Left lung (tissue), 10 donors: ENCODE data around the gene PDE10A. TPM values are rescaled to one million over a fixed set of nuclear protein-coding genes. Genes with fewer than 3 reads are reported as not detected.
"Not testable (repeated sequence)": the region's sequence is repeated elsewhere in the genome, so short reads cannot be mapped to it uniquely, and the experiment has no call there.

Source experiments
- ATAC-seq: fragments of 200-7000 bp; cut with Tn5 transposase; one replicate; pipeline ENCODE4 v1.9.1; 2020; ENCODE audit warnings: moderate library complexity
- DNase-seq, 4 donors: peaks; one replicate each; pipeline ENCODE4 v3.0.0-alpha.2; 2013 to 2020
- H3K27ac ChIP-seq, 2 donors: fragments of 200-600 bp; sonication (generic) in 1 of 2; one replicate each; pipeline versions ENCODE4 v1.5.0 to v1.8.0; 2020 to 2021
- H3K27me3 ChIP-seq, 2 donors: fragments of 200-600 bp; sonication (generic) in 1 of 2; one replicate each; pipeline versions ENCODE4 v1.5.0 to v1.8.0; 2020 to 2021
- H3K36me3 ChIP-seq, 2 donors: fragments of 200-600 bp; sonication (generic) in 1 of 2; one replicate each; pipeline versions ENCODE4 v1.5.0 to v1.8.0; 2020 to 2021
- H3K4me1 ChIP-seq, 2 donors: fragments of 200-600 bp; one replicate each; pipeline ENCODE4 v1.8.0; 2021
- H3K4me3 ChIP-seq, 2 donors: fragments of 200-600 bp; sonication (generic) in 1 of 2; one replicate each; pipeline versions ENCODE4 v1.5.0 to v1.8.0; 2020 to 2021; ENCODE audit warnings: mild to moderate bottlenecking in 1 of 2
- H3K9me3 ChIP-seq, 2 donors: fragments of 200-600 bp; sonication (generic) in 1 of 2; one replicate each; pipeline versions ENCODE4 v1.5.0 to v1.8.0; 2020 to 2021
- intact Hi-C, 2 donors: fragments of 100-400 bp; cut with DNase I; formaldehyde crosslinking; loops; one replicate each; pipeline versions ENCODE4 v1.11.2 to v1.14.2; 2022
- polyA plus RNA-seq, 6 donors: library from polyadenylated mRNA; unstranded; fragments of 120-200 nt; gene quantifications; one replicate each; pipeline ENCODE4 v1.2.1, GENCODE V29; 2013; ENCODE audit not compliant: insufficient read length in 6 of 6
- total RNA-seq, 2 donors: library from RNA; stranded (reverse); fragmentation: NEBNext Ultra II Directional; extraction: Animal tissue kit (Norgen Biotek cat#: 25700); gene quantifications; one replicate each; pipeline ENCODE4 v1.2.1, GENCODE V29; 2021
- TF ChIP-seq, protein P1 (sequence below), 2 donors: fragments of 200-600 bp; sonication (generic) in 1 of 2; IDR thresholded peaks; one replicate each; pipeline versions ENCODE4 v1.5.0 to v1.8.0; 2021; ENCODE audit warnings: antibody characterized with exemption in 2 of 2
- donor health status: DM: no; HTN: yes; CAD: no.
- donor health status: DM: no; HTN: no; CAD: no.

The PDE10A gene
- total and polyA plus RNA-seq, 8 donors, result 1.3 to 10.0 (median 8.2) TPM

DNA sequence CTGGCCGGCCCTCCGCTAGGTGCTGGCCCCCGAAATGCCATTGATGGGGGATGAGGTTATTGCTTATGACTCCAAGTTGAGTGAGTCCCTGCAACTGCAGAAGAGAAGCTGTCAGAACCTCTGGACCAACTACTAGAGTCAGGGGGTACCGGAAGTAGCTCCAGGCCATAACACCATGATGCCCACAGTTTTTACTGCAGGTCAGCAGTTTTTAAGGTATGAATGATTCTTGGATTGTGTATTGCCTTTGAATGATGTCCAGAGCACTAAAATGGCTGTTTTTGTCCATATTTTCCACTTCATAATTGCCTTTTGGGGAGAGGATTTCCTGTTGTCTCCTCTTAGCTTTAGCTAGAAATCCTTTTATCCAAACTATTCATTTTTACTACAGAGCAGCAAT, 148.4 kb downstream of the PDE10A start:
- no peak overlapping the region for H3K4me3 ChIP-seq
- no peaks in the 10 kb centered on the region for H3K9me3 ChIP-seq
- TF ChIP-seq, protein P1, sequence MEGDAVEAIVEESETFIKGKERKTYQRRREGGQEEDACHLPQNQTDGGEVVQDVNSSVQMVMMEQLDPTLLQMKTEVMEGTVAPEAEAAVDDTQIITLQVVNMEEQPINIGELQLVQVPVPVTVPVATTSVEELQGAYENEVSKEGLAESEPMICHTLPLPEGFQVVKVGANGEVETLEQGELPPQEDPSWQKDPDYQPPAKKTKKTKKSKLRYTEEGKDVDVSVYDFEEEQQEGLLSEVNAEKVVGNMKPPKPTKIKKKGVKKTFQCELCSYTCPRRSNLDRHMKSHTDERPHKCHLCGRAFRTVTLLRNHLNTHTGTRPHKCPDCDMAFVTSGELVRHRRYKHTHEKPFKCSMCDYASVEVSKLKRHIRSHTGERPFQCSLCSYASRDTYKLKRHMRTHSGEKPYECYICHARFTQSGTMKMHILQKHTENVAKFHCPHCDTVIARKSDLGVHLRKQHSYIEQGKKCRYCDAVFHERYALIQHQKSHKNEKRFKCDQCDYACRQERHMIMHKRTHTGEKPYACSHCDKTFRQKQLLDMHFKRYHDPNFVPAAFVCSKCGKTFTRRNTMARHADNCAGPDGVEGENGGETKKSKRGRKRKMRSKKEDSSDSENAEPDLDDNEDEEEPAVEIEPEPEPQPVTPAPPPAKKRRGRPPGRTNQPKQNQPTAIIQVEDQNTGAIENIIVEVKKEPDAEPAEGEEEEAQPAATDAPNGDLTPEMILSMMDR (IDR thresholded peaks at IDR 0.05), result no peak
- H3K4me1 ChIP-seq, result no peaks in the 10 kb centered on the region
- H3K36me3 ChIP-seq, result no peaks in the 10 kb centered on the region
- DNase-seq, result peak in 1 of 4 donors; percentile 34
- no peaks in the 10 kb centered on the region for H3K27me3 ChIP-seq
- ATAC-seq, result no peak
- intact Hi-C loops, result no loop called here
- no peak overlapping the region for H3K27ac ChIP-seq

DNA sequence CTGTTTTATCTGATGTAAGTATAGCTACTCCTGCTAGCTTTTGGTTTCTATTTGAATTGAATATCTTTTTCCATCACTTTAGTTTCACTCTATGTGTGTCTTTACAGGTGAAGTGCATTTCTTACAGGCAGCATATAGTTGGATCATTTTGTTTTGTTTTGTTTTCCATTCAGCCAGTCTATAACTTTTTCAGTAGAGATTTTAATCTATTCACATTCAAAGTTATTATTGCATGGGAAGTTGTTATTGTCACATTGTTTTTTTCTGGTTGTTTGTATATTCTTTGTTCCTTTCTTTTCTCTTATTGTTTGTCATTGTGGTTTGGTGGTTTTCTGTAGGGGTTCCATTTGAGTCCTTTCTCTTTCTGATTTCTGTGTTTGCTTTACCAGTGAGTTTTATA, 151.2 kb downstream of the PDE10A start:
- ATAC-seq, result no peak
- DNase-seq, result no peak
- H3K36me3 ChIP-seq, result no peaks in the 10 kb centered on the region
- intact Hi-C loops, result no loop called here
- no peaks in the 10 kb centered on the region for H3K4me1 ChIP-seq
- H3K4me3 ChIP-seq, result no peak overlapping the region
- H3K9me3 ChIP-seq, result no peaks in the 10 kb centered on the region
- no peaks in the 10 kb centered on the region for H3K27me3 ChIP-seq
- no peak overlapping the region for H3K27ac ChIP-seq
- TF ChIP-seq, protein P1 (IDR thresholded peaks at IDR 0.05), result no peak

DNA sequence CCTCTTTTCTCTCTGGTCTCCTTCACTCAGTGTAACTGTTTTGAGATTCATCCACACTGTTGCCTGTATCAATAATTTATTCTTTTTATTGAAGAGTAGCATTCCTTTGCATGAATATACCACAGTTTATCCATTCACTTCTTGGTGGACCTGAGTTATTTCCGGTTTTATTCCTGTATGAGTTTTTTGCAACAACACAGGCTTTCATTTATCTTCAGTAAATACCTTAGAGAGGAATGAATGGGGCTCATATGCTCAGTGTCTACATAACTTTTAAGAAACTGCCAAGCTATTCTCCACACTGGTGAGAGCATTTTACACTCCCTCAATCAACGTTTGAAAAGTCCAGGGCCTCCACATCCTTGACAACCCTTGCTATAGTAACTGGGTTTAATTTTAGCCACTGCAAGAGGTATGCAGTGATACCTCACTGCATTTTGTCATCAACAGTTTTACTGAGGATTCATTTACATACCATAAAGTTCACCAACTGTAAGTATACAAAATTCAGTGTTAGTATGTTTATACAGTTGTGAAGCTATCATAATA, 154.6 kb downstream of the PDE10A start:
- no peaks in the 10 kb centered on the region for H3K4me1 ChIP-seq
- H3K36me3 ChIP-seq, result no peaks in the 10 kb centered on the region
- no peaks in the 10 kb centered on the region for H3K9me3 ChIP-seq
- intact Hi-C loops, result no loop called here
- DNase-seq (no peak), ATAC-seq (no peak)
- H3K27ac ChIP-seq, result no peak overlapping the region
- no peaks in the 10 kb centered on the region for H3K27me3 ChIP-seq
- TF ChIP-seq, protein P1 (IDR thresholded peaks at IDR 0.05), result no peak
- no peak overlapping the region for H3K4me3 ChIP-seq

DNA sequence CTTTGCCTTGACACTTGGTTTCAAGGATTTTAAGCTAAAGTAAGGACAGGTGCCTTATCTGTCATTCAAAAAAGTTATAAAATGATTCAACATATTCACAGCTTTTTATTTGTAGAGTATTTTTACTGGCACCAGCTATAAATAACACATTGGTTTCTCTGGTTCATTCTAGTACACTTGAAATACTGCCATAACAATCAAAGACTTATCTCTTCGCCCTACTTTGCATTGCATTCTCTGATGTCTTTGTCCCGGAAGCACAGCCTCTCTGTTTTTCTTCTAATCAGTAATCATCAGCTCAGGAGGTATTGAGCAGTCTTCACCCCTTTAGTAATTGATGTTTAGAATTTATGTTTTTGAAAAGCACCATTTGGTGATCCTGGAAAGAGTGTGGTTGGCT, 156.4 kb downstream of the PDE10A start:
- no peak for ATAC-seq
- no peak overlapping the region for H3K27ac ChIP-seq
- TF ChIP-seq, protein P1 (IDR thresholded peaks at IDR 0.05), result no peak

DNA sequence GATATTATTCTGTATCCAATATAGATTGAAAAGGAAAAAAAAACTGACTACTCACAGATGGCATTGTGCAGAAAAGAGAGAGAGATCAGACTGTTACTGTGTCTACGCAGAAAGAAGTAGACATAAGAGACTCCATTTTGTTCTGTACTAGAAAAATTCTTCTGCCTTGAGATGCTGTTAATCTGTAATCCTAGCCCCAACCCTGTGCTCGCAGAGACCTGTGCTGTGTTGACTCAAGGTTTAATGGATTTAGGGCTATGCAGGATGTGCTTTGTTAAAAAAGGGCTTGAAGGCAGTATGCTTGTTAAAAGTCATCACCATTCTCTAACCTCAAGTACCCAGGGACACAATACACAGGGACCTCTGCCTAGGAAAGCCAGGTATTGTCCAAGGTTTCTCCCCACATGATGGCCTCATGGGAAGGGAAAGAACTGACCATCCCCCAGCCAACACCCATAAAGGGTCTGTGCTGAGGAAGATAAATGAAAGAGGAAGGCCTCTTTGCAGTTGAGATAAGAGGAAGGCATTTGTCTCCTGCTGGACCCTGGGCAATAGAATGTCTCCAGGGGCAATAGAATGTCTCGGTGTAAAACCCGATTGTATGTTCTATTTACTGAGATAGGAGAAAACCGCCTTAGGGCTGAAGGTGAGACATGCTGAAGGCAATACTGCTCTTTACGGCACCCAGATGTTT, 162.7 kb downstream of the PDE10A start:
- H3K27me3 ChIP-seq, H3K4me1 ChIP-seq, H3K36me3 ChIP-seq, H3K9me3 ChIP-seq, H3K4me3 ChIP-seq, DNase-seq, H3K27ac ChIP-seq, intact Hi-C loops, ATAC-seq: not testable (repeated sequence)

More for the DNA sequence above, 156.4 kb downstream of the PDE10A start:
- H3K4me3 ChIP-seq, result no peak overlapping the region
- intact Hi-C loops, result no loop called here
- no peaks in the 10 kb centered on the region for H3K27me3 ChIP-seq
- no peak for DNase-seq
- no peaks in the 10 kb centered on the region for H3K4me1 ChIP-seq
- no peaks in the 10 kb centered on the region for H3K9me3 ChIP-seq
- H3K36me3 ChIP-seq, result no peaks in the 10 kb centered on the region

DNA sequence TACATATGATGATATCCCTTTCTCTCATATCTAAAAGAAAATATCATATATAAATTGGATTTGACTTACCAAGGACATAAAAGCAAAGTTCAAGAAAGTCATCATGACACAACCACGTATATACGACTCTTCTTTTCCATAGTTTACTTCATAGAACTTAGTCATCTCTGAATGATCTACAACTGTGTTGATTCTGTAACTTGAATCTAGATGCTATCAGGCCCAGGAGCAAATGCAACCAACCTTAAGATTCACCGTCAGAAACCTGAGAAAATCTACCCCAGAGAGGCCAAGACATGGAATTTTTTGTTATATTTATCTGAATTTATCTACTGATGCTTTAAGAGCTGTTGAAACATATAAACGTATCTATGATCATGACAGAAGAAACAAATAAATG, 165.6 kb downstream of the PDE10A start:
- Histone ChIP-seq H3K27me3 (no peaks in the 10 kb centered on the region), H3K27ac (no peak overlapping the region), H3K9me3 (no peaks in the 10 kb centered on the region), H3K36me3 (no peaks in the 10 kb centered on the region), H3K4me1 (no peaks in the 10 kb centered on the region), H3K4me3 (no peak overlapping the region)
- DNase-seq (no peak), ATAC-seq (no peak)
- TF ChIP-seq, protein P1 (IDR thresholded peaks at IDR 0.05), result no peak
- intact Hi-C loops, result no loop called here
